Skeletal muscle satellite cell (primary cell): ENCODE data around the gene KCNT1.

Experiments
- H3K27me3 ChIP-seq: 2 replicates; pipeline ENCODE4 v1.7.0; 2013; ENCODE audit warnings: low read length; ENCODE audit not compliant: control insufficient read depth, insufficient read depth
- H3K36me3 ChIP-seq: 2 replicates; pipeline ENCODE4 v1.7.0; 2013; ENCODE audit warnings: mild to moderate bottlenecking, control low read depth, low read length; ENCODE audit not compliant: insufficient read depth
- H3K4me1 ChIP-seq: 2 replicates; pipeline ENCODE4 v1.7.0; 2013; ENCODE audit warnings: low read length; ENCODE audit not compliant: control insufficient read depth, insufficient read depth
- H3K4me2 ChIP-seq: 2 replicates; pipeline ENCODE4 v1.7.0; 2013; ENCODE audit warnings: mild to moderate bottlenecking, low read length
- H3K4me3 ChIP-seq: 2 replicates; pipeline ENCODE4 v1.7.0; 2013; ENCODE audit warnings: low read length
- H3K9ac ChIP-seq: 2 replicates; pipeline ENCODE4 v1.7.0; 2013; ENCODE audit warnings: mild to moderate bottlenecking, low read depth, low read length, moderate library complexity
- H3K9me3 ChIP-seq: replicated peaks from 2 replicates; pipeline ENCODE4 v1.7.0; 2013; ENCODE audit warnings: mild to moderate bottlenecking, control low read depth, low read length

Gene KCNT1

DNA sequence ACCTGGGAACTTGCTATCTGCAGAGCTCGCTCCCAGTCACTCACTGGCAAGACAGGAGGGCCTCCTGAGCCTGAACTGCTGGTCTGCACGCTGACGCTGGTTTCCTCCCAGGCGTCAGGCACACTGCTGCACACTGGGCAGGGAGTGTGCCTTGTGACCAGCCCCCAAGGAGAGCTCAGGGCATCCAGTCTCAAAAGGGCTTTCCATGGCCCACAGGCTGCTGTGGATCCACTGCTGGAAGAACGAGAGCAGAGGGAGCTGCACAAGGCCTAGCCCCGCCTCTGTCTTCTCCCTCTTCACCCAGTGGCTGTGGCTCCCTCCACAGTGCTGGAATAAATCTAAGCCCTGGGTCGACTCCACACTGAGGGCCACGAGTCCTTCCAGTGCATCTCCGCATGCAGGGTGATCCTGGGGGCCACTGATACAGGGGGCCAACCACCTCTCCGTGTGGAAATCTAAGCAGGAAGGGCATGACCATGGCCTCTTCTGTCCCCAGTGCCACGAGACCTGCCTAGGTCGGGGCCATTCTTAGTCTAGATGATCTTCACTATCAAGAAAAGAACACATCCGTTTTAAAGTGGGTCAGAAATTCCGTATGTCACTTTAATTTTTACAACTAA lies 111.8 kb downstream of the KCNT1 start:
- H3K27me3 ChIP-seq: no peaks in the 10 kb centered on the region
- no peak overlapping the region for H3K4me2 ChIP-seq
- no peak overlapping the region for H3K9ac ChIP-seq
- H3K4me1 ChIP-seq: peaks cover 11% of the 10 kb centered on the region
- no peaks in the 10 kb centered on the region for H3K9me3 ChIP-seq
- peaks cover 80% of the 10 kb centered on the region for H3K36me3 ChIP-seq
- no peak overlapping the region for H3K4me3 ChIP-seq

DNA sequence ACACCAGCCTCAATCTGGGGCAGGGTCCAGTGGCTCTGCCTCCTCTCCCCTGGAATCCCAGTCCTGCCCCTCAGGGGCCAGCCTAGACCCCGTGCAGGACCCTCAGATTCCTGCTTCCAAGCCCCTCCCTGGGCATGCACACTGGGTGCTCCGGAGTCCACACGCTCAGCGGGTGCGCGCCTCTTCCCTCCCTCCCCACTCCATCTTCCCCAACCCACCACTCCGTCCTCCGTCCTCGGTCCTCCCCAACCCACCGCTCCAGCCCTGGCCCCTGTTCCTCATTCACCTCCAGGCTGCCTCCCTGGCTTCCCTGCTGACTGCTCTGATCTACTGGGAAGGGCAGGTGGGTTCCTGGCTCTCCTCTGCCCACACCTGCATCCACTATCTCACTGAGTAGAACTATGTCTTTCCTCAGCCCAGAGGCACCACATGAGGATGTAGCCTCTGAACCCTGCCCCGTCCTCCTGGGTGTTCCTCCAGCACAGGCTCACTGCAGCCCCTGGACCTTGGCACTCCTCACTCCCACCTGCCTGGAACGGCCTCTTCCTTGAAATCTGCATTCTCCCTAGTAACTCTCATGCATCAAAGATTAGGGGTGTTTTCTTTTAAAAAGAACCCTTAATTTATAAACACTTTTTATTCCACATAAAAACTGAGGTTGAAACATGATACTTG lies 112.6 kb downstream of the KCNT1 start:
- no peak overlapping the region for H3K4me2 ChIP-seq
- peaks cover 4% of the 10 kb centered on the region for H3K4me1 ChIP-seq
- no peak overlapping the region for H3K9ac ChIP-seq
- peaks cover 78% of the 10 kb centered on the region for H3K36me3 ChIP-seq
- no peaks in the 10 kb centered on the region for H3K9me3 ChIP-seq
- no peak overlapping the region for H3K4me3 ChIP-seq
- no peaks in the 10 kb centered on the region for H3K27me3 ChIP-seq

DNA sequence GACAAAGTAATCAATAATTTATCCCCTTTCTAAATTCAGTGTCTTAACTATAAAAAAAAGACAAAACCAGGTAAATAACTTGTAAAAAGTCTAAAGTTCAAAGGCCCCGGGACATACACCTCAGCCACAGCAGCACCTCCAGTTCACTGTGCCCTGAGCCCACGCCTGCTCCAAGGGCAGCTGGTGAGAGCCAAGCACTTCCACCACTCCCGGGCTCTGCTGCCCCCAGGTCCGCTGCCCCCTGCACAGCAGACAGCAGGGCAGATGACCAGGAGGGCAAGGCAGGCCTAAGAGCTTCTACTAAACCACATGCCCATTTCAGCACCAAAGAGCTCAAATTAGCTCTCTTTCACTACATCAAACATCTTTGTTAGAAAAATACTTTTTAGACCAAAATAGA lies 113.4 kb downstream of the KCNT1 start:
- Histone ChIP-seq H3K9me3 (no peaks in the 10 kb centered on the region), H3K4me1 (peaks cover 3% of the 10 kb centered on the region), H3K27me3 (no peaks in the 10 kb centered on the region), H3K36me3 (peaks cover 78% of the 10 kb centered on the region), H3K4me3 (no peak overlapping the region), H3K9ac (no peak overlapping the region), H3K4me2 (no peak overlapping the region)

DNA sequence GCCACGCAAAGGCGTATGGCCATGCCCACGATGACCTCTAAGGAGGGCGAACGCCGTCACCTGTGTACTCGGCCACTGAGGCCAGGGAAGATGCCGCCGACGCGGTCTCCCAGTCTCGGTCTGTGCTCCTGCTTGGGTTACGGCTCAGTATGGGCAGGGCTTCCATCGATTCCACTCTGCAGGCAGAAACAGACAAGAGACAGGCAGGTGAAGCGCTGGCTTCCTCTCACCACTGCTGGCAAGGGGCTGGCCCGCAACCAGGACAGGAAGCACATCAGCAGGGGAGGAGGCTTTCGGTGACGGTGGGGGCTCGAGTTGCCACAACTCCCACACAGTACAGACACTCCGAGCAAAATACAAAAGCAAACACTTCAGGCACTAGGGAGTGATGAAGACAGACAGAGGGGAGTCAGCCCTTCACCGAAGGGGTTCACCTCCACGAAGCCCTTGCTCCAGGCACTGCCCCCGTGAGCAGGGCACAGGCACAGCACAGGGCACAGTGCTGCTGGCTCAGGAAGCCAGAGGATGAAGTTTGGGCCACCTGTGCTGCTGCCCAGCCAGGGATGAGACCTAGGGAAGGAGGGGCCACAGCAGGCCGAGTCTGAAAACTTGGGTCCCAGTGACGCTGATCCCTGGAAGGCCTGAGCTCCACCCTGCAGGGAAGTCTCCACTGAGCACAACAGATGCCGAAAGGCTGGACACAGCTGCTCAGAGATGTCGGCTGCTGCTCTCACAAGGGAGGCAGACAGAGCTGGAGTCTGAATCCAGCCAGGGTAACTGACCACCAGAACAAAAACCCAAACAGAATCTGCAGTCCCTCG lies 114.1 kb downstream of the KCNT1 start:
- peaks cover 3% of the 10 kb centered on the region for H3K4me1 ChIP-seq
- no peak overlapping the region for H3K9ac ChIP-seq
- no peak overlapping the region for H3K4me2 ChIP-seq
- no peaks in the 10 kb centered on the region for H3K27me3 ChIP-seq
- no peak overlapping the region for H3K4me3 ChIP-seq
- peaks cover 78% of the 10 kb centered on the region for H3K36me3 ChIP-seq
- H3K9me3 ChIP-seq: no peaks in the 10 kb centered on the region

DNA sequence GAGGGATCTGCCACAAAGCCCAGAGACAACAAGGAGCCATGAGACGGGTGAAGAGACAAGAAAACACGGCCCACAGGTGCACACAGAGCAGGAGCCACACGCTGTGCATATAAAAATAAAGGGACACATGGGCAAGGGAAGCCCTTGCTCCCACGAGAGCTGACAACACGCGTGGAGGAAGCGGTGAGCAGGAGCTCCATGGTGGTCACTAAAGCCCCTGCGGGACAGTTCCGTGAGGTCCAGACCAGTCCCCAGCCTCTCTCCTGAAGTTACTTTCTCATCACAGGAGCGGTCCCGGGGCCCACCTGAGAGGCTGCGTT lies 114.6 kb downstream of the KCNT1 start:
- Histone ChIP-seq H3K4me1 (peaks cover 2% of the 10 kb centered on the region), H3K4me2 (no peak overlapping the region), H3K36me3 (peaks cover 78% of the 10 kb centered on the region), H3K27me3 (no peaks in the 10 kb centered on the region), H3K9me3 (no peaks in the 10 kb centered on the region), H3K4me3 (no peak overlapping the region), H3K9ac (no peak overlapping the region)

DNA sequence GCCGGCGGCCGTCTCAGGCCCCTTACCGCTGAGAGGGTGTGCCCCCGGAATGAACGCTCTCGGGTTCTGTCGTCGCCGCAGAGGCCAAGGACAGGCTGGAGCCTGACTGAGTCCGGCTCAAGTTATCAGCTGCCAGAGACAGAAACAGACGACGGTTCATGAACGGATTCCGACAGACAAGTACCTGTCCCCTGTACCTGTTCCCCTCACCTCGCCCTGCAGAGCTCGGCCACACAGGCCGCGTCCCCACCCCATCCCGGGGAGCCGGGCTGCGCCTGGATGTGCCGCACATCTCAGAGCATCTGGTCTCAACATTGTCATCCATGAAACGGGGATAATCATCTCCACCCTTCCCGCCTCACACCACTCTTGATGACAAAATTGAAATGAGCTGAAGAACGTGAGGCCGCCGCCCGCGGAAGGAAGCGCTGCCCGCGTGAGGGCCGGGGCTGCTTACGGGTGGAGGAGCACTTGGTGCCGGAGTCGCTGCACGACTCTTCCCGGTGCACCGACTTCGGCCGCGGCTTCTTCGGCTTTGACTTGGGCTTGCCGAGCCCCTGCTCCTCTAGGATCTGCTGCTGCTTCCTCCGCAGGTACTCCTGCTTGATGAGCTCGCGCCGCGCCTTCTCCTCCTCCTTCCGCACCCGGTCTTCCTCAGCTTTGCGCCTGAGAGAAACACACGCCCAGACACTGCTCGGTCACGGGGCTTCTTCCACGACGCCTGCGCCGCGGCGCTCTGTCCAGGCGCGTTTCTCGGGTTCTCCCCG lies 116.1 kb downstream of the KCNT1 start:
- H3K36me3 ChIP-seq: peaks cover 88% of the 10 kb centered on the region

DNA sequence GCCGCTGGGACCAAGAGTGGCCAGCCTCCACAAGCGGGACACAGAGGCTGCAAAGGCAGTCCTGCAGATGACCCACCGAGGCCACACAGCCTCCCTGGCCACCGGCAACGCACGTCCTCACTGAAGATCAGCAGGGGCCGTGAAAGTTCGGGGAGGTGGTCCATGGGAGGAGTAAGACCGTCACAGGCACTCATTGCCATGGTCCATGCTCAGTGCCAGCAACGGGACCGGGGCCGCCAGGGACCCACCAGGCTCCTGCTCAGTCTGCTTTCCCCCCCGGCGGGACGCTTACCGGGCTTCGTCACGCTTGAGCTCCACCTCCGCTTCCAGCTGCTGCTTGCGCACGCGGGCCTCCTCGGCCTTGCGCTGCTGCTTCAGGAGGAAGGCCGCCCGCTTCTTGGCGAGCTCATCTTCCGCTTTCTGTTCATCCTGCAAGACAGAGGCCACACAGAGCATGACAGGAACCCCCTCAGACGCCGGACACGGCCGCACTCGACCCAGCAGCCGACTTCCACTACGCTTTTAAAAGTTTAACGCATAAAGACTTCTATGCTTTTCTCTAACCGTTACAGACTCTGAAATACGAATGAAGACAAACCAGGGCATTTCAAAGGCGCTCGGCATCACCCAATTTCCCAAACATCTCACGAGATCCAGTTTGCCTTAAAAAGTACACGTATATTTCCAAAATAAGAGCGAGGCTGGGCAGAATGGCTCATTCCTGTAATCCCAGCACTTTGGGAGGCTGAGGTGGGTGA lies 116.9 kb downstream of the KCNT1 start:
- no peaks in the 10 kb centered on the region for H3K4me1 ChIP-seq
- no peaks in the 10 kb centered on the region for H3K9me3 ChIP-seq
- H3K4me3 ChIP-seq: no peak overlapping the region
- H3K27me3 ChIP-seq: no peaks in the 10 kb centered on the region
- no peak overlapping the region for H3K9ac ChIP-seq
- H3K36me3 ChIP-seq: peaks cover 88% of the 10 kb centered on the region
- no peak overlapping the region for H3K4me2 ChIP-seq

More for the DNA sequence above, 116.1 kb downstream of the KCNT1 start:
- Histone ChIP-seq H3K9ac (no peak overlapping the region), H3K4me2 (no peak overlapping the region), H3K27me3 (no peaks in the 10 kb centered on the region), H3K4me3 (no peak overlapping the region), H3K4me1 (no peaks in the 10 kb centered on the region), H3K9me3 (no peaks in the 10 kb centered on the region)

DNA sequence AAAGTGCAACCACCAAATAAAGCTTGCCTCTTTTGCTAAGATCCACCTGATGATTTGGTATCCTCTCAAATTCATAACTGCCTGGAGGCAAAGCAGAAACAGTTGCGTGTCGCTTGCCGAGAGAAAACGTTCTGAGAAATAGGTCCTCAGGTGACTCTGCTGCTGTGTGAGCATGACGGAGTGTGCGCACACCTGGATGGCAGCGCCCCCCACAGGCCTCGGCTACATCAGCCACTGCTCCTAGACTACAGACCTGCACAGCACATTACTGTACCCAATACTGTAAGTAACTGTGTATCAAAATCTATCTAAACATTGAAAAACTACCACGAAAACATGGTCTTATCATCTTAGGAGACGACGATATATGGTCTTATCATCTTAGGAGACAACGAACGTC lies 117.9 kb downstream of the KCNT1 start:
- H3K36me3 ChIP-seq: peaks cover 81% of the 10 kb centered on the region

DNA sequence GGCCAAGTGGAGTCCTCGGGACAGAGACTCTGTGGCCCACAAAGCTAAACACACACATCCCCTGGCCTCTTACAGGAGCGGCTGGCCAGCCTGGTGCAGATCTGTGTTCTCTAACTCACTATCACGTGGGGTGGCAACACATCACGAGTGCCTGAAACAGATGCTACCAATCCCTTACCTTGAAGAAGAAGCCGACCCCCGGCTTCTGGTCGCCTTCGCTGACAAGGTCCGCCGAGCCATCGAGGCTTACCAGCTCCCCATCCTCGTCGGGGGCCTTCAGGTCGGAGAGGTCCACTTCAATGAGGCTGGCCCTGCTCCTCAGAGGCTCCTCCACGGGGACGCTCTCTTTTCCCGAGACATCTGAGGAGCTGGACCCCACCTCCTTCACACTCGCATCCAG lies 118.7 kb downstream of the KCNT1 start:
- Histone ChIP-seq H3K27me3 (no peaks in the 10 kb centered on the region), H3K4me3 (no peak overlapping the region), H3K4me1 (no peaks in the 10 kb centered on the region), H3K9me3 (no peaks in the 10 kb centered on the region), H3K36me3 (peaks cover 79% of the 10 kb centered on the region), H3K9ac (no peak overlapping the region), H3K4me2 (no peak overlapping the region)

More for the DNA sequence above, 117.9 kb downstream of the KCNT1 start:
- Histone ChIP-seq H3K9me3 (no peaks in the 10 kb centered on the region), H3K27me3 (no peaks in the 10 kb centered on the region), H3K4me2 (no peak overlapping the region), H3K9ac (no peak overlapping the region), H3K4me3 (no peak overlapping the region), H3K4me1 (no peaks in the 10 kb centered on the region)

DNA sequence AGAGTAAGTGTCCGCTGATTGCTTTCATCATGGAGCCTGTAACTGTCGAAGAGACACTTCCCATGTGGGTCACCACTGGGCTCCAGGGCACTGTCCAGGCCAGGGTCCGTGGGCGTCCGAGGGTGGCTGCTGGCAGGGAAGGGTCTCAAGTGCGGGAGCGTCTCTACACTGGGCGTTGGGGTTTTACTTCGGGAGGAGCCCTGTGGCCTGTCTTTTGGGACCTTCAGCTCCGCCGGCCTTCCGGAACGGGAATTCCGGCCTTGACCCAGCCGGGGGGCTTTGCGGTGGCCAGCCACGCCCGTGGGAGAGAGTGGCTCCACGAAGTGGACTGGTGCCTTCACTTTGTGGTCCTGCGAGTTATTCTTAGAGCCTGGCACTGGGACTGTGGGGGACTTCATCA lies 119.1 kb downstream of the KCNT1 start:
- H3K27me3 ChIP-seq: no peaks in the 10 kb centered on the region
- no peaks in the 10 kb centered on the region for H3K4me1 ChIP-seq
- H3K9ac ChIP-seq: no peak overlapping the region
- peaks cover 74% of the 10 kb centered on the region for H3K36me3 ChIP-seq
- no peak overlapping the region for H3K4me2 ChIP-seq
- no peak overlapping the region for H3K4me3 ChIP-seq
- H3K9me3 ChIP-seq: no peaks in the 10 kb centered on the region
